Loucy (cell line): ENCODE data around the gene MED13.
A peak's percentile ranks its signal among the peaks of the same experiment; 100 is the strongest.

ENCODE experiments used
- H2AFZ ChIP-seq: fragments of 200-600 bp; sonication (generic); 2 replicates; pipeline ENCODE4 v1.6.0; 2016; ENCODE audit warnings: antibody characterized with exemption, mild to moderate bottlenecking, low read length, moderate library complexity
- H3F3A ChIP-seq: fragments of 200-600 bp; 2 replicates; pipeline ENCODE4 v1.6.0; 2016; ENCODE audit warnings: antibody characterized with exemption, low read depth, mild to moderate bottlenecking
- H3K27me3 ChIP-seq: fragments of 200-600 bp; sonication (generic); 2 replicates; pipeline ENCODE4 v1.6.1; 2014; ENCODE audit warnings: low read length, mild to moderate bottlenecking; ENCODE audit not compliant: insufficient read depth, poor library complexity, severe bottlenecking
- H3K36me3 ChIP-seq: fragments of 200-600 bp; sonication (generic); 2 replicates; pipeline ENCODE4 v1.6.1; 2016; ENCODE audit warnings: low read length; ENCODE audit not compliant: insufficient read depth
- H3K4me1 ChIP-seq: fragments of 200-600 bp; sonication (generic); 2 replicates; pipeline ENCODE4 v1.5.1; 2014; ENCODE audit warnings: low read length, mild to moderate bottlenecking; ENCODE audit not compliant: insufficient read depth, poor library complexity, severe bottlenecking
- H3K4me2 ChIP-seq: fragments of 200-600 bp; sonication (generic); 2 replicates; pipeline ENCODE4 v1.6.0; 2014; ENCODE audit warnings: antibody characterized with exemption, low read length, low read depth, mild to moderate bottlenecking; ENCODE audit not compliant: poor library complexity, severe bottlenecking
- H3K4me3 ChIP-seq: fragments of 200-600 bp; sonication (generic); 2 replicates; pipeline ENCODE4 v1.5.1; 2014; ENCODE audit warnings: low read length, mild to moderate bottlenecking, mixed read lengths; ENCODE audit not compliant: poor library complexity, severe bottlenecking
- H3K79me2 ChIP-seq: fragments of 200-600 bp; sonication (generic); 2 replicates; pipeline ENCODE4 v1.6.1; 2014; ENCODE audit warnings: low read length; ENCODE audit not compliant: insufficient read depth
- H3K9ac ChIP-seq: fragments of 200-600 bp; sonication (generic); 2 replicates; pipeline ENCODE4 v1.6.0; 2014; ENCODE audit warnings: mild to moderate bottlenecking, low read depth, low read length, moderate library complexity; ENCODE audit not compliant: poor library complexity, severe bottlenecking
- H3K9me2 ChIP-seq: fragments of 200-600 bp; sonication (generic); replicated peaks from 2 replicates; pipeline ENCODE4 v1.6.1; 2016; ENCODE audit warnings: low read depth, low read length, mixed read lengths
- H3K9me3 ChIP-seq: fragments of 200-600 bp; sonication (generic); 2 replicates; pipeline ENCODE4 v1.6.1; 2014; ENCODE audit warnings: mild to moderate bottlenecking, antibody characterized with exemption, low read length, low read depth; ENCODE audit not compliant: insufficient read depth
- H4K20me1 ChIP-seq: fragments of 200-600 bp; sonication (generic); 2 replicates; pipeline ENCODE4 v1.6.0; 2014; ENCODE audit warnings: antibody characterized with exemption, low read length, mild to moderate bottlenecking; ENCODE audit not compliant: insufficient read depth, poor library complexity, severe bottlenecking
- EZH2phosphoT487 ChIP-seq: fragments of 200-600 bp; IDR thresholded peaks from 2 replicates; pipeline ENCODE4 v1.6.1; 2018; ENCODE audit warnings: antibody characterized with exemption, mild to moderate bottlenecking, moderate library complexity, borderline replicate concordance
- TF ChIP-seq, protein P1 (sequence below): fragments of 200-600 bp; sonication (generic); conservative IDR thresholded peaks from 2 replicates; pipeline ENCODE4 v1.5.1; 2014; ENCODE audit warnings: mild to moderate bottlenecking, antibody characterized with exemption, low read length

The MED13 gene

DNA sequence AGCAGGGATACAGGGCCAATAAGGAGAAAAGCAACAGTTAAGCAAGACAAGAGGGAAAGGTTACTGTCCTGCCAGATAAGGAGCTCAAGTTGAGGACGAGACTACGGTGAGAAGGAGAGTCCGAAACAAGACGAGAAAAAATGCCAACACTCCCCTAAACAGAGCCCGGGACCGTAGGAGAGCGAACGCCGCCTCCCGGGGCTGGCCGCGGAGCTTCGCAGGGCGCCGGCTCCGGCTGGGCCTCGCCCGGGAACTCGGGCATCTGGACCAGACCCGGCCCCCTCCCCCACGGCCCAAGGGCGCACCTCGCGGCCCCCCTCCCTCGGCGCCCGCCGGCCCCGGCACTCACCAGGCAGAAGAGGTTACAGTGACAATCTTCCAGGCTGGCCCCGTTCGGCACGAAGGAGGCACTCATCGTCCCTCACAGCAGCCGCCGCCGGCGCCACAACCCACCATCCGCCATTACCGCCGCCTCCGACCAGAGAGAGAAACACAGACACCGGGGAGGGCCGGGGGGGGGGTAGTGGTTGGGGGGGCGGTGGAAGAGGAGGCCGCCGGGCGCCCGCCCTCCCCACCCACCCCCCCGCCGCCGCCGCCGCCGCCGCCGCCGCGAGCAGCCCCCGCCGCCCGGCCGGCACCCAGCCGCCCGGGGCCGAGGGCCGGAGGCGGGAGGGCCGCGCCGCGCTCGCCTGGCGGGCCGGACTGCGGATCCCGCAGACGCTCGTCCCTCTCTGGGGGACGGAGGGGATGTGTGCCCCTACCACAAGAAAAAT lies at the start of gene MED13:
TSS of gene MED13 (minus strand) at position 488 of the 773 bp plus-strand sequence. CDS start at position 415, 73 bp downstream.
- Histone ChIP-seq H3K27me3 (no peaks in the 10 kb centered on the region), H4K20me1 (peaks cover 48% of the 10 kb centered on the region), H3K4me3 (peak within 1 kb of the TSS; percentile 95), H3K4me1 (peaks cover 18% of the 10 kb centered on the region), H2AFZ (peak within 1 kb of the TSS; percentile 97), H3K79me2 (peaks cover 56% of the 10 kb centered on the region), H3K9ac (peak within 1 kb of the TSS; percentile 94), H3K9me2 (no peaks in the 10 kb centered on the region), H3K36me3 (peaks cover 4% of the 10 kb centered on the region; the same call in 1 of the 2 replicates), H3F3A (no peaks in the 10 kb centered on the region), H3K9me3 (no peaks in the 10 kb centered on the region), H3K4me2 (peak within 1 kb of the TSS; percentile 80)
- TF ChIP-seq EZH2phosphoT487, result no peak
- TF ChIP-seq, protein P1, sequence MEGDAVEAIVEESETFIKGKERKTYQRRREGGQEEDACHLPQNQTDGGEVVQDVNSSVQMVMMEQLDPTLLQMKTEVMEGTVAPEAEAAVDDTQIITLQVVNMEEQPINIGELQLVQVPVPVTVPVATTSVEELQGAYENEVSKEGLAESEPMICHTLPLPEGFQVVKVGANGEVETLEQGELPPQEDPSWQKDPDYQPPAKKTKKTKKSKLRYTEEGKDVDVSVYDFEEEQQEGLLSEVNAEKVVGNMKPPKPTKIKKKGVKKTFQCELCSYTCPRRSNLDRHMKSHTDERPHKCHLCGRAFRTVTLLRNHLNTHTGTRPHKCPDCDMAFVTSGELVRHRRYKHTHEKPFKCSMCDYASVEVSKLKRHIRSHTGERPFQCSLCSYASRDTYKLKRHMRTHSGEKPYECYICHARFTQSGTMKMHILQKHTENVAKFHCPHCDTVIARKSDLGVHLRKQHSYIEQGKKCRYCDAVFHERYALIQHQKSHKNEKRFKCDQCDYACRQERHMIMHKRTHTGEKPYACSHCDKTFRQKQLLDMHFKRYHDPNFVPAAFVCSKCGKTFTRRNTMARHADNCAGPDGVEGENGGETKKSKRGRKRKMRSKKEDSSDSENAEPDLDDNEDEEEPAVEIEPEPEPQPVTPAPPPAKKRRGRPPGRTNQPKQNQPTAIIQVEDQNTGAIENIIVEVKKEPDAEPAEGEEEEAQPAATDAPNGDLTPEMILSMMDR, result no peak

DNA sequence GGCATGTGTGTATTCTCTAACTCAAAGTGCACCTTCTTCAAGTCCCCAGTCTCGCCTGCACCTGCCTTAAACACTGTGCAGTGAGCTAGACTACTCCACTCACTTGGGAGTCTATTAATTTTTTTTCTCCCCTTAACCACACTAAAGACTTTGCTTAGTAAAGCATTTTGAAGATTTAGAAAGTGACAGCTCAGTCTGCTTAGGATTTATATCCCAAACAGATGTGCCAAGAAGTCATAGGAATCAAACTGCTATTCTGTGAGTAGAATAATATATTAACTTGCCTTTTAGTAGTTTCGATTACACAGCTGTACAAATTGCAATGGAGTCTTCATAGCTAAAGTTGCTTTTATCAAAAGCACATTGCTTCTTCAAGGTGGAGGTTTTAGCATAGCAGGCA lies 47.2 kb upstream of the MED13 start:
- Histone ChIP-seq H3K4me3 (peak overlapping the region; percentile 11), H3K9me3 (no peaks in the 10 kb centered on the region), H3K9ac (no peak overlapping the region), H3K4me2 (peak overlapping the region; percentile 57), H4K20me1 (no peaks in the 10 kb centered on the region), H3F3A (no peaks in the 10 kb centered on the region), H3K27me3 (no peaks in the 10 kb centered on the region), H3K79me2 (no peaks in the 10 kb centered on the region), H2AFZ (no peak overlapping the region), H3K4me1 (peaks cover 17% of the 10 kb centered on the region), H3K36me3 (no peaks in the 10 kb centered on the region), H3K9me2 (no peaks in the 10 kb centered on the region)
- TF ChIP-seq EZH2phosphoT487, result no peak
- TF ChIP-seq, protein P1, result no peak

DNA sequence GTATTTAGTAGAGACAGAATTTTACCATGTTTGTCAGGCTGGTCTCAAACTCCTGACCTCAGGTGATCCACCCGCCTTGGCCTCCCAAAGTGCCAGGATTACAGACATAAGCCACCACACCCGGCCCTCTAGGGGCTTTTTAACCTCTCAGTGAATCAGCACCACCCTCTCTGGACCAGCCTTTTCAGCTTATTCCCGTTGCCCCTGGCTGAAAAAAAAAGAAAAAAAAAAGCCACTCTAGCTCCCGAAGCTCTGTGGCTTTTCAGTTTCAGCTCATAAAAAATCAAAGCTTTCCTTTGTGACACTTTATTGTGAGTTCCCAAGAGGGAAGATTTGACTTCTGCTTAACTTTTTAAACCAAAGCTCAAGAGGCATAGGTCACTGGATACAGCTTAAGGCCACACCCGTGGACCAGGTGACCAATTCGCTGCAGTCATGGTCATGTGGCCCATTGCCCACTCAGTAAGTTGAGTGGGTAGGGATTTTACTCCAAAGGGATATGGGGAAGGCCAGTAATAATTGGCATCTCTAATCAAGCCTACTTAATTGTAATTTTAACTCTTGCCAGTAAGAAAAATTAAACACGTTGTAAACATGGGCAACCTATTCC lies 46.6 kb upstream of the MED13 start:
- peaks cover 17% of the 10 kb centered on the region for H3K4me1 ChIP-seq
- no peak overlapping the region for H3K9ac ChIP-seq
- peak overlapping the region; percentile 11 for H3K4me3 ChIP-seq
- no peaks in the 10 kb centered on the region for H3K9me3 ChIP-seq
- no peaks in the 10 kb centered on the region for H3K36me3 ChIP-seq
- no peaks in the 10 kb centered on the region for H4K20me1 ChIP-seq
- TF ChIP-seq, protein P1, result no peak
- TF ChIP-seq EZH2phosphoT487, result no peak
- H3F3A ChIP-seq, result no peaks in the 10 kb centered on the region
- H3K27me3 ChIP-seq, result no peaks in the 10 kb centered on the region
- H3K4me2 ChIP-seq, result peak overlapping the region; percentile 57
- H3K79me2 ChIP-seq, result no peaks in the 10 kb centered on the region
- no peak overlapping the region for H2AFZ ChIP-seq
- no peaks in the 10 kb centered on the region for H3K9me2 ChIP-seq
